GM23338 (cell line): ENCODE measurements around the gene RABL6.
"Not testable (repeated sequence)": the region's sequence is repeated elsewhere in the genome, so short reads cannot be mapped to it uniquely, and the experiment has no call there.

Source experiments
- EZH2phosphoT487 ChIP-seq: fragments of 200-600 bp; sonication (generic); IDR thresholded peaks from one replicate; pipeline ENCODE4 v1.8.1; 2018; ENCODE audit warnings: antibody characterized with exemption; ENCODE audit not compliant: unreplicated experiment
- NANOG ChIP-seq: IDR thresholded peaks from 2 replicates; pipeline ENCODE4 v1.6.1; 2016; ENCODE audit warnings: antibody characterized with exemption, borderline replicate concordance
- STAT1 ChIP-seq: IDR thresholded peaks from one replicate; pipeline ENCODE4 v1.6.1; 2016; ENCODE audit warnings: antibody characterized with exemption; ENCODE audit not compliant: unreplicated experiment
- TF ChIP-seq, protein P1 (sequence below), 2 experiments: fragments of 200-600 bp in 1 of 2; sonication (generic) in 1 of 2; conservative IDR thresholded peaks; 2 replicates each; pipeline versions ENCODE4 v1.5.1 to v1.6.1; 2016 to 2017; ENCODE audit warnings: antibody characterized with exemption in 2 of 2, low read depth in 2 of 2, mild to moderate bottlenecking in 2 of 2, moderate library complexity in 1 of 2

DNA sequence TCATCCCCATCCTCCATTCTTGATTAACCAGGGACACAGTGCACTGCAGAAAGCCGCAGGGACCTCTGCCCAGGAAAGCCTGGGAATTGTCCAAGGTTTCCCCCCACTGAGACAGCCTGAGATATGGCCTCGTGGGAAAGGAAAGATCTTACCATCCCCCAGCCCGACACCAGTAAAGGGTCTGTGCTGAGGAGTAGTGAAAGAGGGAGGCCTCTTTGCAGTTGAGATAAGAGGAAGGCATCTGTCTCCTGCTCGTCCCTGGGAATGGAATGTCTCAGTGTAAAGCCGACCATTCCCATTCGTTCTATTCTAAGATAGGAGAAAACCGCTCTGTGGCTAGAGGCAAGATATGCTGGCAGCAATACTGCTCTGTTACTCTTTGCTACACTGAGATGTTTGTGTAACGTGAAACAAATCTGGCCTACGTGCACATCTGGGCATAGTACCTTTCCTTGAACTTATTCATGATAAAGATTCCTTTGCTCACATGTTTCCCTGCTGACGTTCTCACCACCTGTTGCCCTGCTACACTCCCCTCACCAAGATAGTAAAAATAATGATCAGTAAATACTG is 10.9 kb upstream of the RABL6 start:
- TF ChIP-seq, protein P1, sequence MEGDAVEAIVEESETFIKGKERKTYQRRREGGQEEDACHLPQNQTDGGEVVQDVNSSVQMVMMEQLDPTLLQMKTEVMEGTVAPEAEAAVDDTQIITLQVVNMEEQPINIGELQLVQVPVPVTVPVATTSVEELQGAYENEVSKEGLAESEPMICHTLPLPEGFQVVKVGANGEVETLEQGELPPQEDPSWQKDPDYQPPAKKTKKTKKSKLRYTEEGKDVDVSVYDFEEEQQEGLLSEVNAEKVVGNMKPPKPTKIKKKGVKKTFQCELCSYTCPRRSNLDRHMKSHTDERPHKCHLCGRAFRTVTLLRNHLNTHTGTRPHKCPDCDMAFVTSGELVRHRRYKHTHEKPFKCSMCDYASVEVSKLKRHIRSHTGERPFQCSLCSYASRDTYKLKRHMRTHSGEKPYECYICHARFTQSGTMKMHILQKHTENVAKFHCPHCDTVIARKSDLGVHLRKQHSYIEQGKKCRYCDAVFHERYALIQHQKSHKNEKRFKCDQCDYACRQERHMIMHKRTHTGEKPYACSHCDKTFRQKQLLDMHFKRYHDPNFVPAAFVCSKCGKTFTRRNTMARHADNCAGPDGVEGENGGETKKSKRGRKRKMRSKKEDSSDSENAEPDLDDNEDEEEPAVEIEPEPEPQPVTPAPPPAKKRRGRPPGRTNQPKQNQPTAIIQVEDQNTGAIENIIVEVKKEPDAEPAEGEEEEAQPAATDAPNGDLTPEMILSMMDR (conservative IDR thresholded peaks at IDR 0.05; ENCODE audit: low read depth in 2 of 2), result not testable (repeated sequence)
- not testable (repeated sequence) for TF ChIP-seq NANOG, STAT1, EZH2phosphoT487
